COLO829 (cell line): ENCODE results near the gene C16orf86.

Source experiments
- DNase-seq: peaks from one replicate; pipeline ENCODE4 v3.0.0; 2012; ENCODE audit warnings: low spot score

C16orf86 gene

DNA sequence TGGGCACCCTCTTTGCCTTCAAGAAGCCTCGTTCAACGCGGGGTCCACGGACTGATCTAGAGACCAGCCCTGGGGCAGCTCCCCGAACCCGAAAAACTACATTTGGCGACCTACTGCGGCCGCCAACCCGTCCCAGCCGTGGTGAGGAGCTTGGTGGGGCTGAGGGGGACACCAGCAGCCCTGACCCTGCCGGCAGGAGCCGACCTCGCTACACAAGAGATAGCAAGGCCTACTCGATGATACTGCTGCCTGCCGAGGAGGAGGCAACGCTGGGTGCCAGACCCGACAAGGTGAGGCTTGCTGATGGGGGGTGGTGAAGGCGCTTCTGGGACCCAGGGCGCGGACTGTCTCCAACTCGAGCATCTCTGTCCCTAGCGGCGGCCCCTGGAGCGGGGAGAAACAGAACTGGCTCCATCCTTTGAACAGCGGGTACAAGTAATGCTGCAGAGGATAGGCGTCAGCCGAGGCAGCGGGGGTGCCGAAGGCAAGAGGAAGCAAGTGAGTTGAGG is 12.2 kb upstream of the C16orf86 start:
- DNase-seq = no peak

DNA sequence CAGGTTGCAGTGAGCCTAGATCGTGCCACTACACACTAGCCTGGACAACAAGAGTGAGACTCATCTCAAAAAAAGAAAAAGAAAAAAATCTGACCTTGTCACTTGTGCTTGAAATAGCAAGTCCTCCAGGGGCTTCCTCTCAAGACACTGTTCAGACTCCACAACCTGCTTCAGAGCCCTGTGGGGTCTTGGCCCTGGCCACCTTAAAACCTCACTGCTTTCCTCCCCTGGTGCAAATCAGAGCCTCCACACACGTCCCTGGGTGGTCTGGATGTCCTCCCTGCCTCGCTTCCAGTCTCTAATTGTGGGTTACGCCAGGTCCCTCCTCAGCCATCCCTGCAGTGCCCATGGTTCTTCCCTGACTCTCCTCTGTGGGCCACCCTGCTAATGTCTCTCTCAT is 11.3 kb upstream of the C16orf86 start:
- no peak for DNase-seq

DNA sequence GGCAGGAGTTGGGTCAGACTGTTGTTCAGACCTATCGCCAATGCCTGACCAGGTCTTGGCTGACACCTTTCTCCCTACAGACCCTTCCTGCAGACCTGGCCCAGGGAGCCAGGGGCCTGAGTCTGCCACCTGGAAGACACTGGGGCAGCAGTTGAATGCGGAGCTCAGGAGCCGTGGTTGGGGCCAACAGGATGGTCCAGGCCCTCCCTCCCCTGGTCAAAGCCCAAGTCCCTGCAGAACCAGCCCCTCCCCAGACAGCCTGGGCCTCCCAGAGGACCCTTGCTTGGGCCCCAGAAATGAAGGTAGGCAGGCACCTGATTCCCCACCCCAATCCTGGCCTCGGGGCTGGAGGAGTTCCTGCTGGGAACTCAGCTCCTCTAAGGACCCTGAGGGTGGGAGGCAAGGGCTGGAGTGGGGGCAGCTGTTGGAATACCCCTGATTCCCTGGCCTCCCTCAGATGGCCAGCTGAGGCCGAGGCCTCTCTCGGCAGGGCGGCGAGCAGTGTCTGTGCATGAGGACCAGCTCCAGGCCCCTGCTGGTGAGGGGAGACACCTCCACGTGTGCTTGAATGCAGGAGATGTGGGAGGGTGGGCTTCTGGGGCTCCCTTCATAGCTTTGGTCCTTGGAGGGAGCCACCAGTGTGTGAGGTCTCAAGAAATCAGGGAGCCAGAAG is 10.1 kb upstream of the C16orf86 start:
- no peak for DNase-seq

DNA sequence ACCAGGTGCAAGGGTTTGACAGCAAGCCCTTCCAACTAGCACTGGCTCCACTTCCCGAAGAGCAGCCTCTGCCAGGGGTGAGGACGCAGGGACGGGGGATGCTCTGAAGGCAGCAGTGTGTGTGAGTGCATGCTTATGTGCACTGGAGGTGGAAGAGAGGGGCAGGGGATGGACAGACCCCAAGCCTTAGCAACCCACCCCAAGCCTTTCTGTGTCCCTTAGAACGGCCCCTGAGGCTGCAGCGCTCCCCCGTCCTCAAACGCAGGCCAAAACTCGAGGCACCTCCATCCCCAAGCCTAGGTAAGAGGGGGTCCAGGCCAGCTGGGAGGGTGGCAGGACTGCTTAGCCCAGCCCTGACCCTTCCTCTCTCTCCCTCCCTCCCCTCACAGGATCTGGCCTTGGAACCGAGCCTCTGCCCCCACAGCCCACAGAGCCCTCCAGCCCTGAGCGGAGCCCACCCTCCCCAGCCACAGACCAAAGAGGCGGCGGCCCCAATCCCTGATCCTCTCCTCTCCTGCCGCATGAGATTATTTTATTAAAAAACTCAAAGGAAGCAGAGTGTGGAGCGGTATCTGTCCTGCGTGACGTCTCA is 9.5 kb upstream of the C16orf86 start:
- no peak for DNase-seq

DNA sequence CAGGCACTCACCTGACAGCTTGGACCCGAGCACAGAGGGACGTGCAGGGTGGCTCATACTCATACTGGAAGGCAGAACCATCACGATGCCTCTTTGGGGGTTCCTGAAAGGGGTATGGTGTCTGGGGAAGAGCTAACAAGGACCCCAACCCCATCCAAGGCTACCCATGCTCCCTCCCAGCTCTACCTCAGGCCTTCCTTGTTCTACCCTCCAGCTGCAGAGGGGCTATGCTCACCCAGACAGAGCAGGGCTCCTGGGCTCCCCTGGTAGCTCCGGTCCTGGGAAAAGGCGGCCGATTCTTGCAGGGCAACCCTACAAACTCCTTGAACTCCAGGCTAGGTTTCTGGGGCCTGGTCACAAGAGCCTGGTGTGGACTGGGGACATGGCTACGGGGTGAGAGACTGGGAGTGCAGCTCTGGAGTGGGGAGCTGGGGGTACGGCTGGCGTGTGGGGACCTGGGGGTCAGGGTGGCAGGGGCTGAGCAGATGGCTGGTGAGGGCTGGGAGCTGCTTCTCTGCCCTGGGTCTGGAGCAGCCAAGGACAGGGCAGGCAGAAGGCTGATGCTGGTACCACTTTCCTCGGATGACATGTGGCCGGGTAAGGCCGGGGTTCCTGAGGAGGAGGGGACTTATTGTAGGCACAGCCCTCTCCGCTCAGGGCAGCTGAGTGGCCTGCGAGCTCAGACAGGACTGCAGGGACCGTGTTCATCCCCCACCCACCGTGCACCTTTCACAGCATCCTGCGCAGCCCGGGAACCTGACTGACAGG is 8.7 kb upstream of the C16orf86 start:
- DNase-seq = no peak

DNA sequence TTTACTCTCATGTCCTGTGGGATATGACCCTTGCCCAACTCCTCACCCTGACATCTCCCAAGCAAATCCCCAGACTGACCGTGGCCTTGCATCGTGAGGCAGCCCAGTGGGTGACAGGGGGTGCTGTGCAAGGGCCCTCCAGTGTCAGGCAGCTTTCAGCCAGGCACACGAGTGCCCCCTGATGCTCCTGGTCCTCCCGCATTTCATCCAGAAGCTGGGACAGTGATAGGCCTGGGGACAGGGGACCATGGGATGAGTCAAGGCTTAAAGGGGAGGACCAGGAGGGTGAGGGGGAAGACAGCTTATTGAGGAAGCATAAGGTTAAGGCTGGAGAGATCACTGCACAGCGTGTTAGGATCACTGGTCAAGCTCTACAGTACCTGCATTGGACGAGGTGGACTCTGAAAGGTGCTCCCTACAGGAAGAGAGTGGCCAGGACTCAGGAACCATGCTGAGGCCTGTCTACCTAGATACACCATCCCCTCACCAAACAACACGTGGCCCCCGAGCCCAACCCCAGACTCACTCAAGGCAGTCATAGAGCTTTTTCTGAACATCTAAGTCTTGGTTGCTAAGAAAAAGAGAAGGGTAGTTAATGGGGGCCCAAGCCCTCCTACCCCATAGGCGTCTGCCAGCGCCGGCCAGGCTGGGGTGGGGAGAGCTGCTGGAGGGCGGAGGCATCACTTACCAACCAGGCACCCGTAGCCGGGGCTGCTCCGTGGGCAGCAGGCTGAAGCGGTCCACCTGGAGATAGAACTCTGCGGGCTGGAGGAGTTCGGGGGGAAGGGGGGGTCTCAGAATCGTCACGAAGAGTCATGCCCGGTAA is 7.6 kb upstream of the C16orf86 start:
- no peak for DNase-seq

DNA sequence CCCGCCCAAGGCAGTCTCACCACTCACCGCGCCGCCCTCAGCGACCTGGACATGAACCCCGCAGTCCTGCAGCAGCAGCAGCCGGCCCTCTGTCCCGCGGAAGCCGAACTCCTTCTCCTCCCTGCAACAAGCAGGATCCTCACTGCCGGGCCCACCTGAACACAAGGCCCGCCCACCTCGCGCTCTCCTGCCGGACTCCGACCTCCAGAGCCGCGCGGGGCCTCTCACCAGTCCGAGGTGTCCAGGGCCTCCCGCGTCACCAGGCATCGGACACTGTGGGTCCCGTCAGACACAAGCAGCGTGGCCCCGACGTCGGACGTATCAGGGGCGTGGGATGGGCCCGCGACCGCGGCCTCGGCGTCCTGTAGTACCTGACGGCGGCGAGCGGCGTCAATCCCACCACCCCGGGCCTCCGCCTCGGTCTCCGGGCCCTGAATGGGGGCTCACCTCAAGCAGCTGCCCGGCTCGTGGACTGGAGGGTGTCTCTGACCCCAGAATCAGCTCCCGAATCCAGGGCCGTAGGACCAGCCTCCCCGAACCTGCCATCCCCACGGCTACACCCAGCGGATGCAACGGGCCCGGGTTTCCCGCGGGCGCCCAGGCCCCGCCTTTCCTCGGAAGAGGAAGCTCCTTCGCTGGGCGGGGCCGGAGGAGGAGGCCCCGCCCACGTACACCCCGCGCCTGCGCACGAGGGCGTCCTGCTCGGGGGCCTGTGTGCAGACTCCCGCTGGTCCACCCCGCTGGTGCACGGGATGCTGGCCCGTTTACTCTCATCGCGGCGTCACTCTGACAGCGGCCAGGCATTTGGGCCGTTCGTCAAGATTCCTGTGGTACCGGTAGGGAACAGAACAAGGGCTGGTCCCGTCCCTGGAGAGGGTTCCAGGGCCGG is 6.7 kb upstream of the C16orf86 start, which contains the start of gene ACD:
Gene ACD, minus strand, starts transcription at position 586 of the 889 bp plus-strand sequence. Its CDS starts 40 bp downstream, at position 546.
- DNase-seq = peak; percentile 89

DNA sequence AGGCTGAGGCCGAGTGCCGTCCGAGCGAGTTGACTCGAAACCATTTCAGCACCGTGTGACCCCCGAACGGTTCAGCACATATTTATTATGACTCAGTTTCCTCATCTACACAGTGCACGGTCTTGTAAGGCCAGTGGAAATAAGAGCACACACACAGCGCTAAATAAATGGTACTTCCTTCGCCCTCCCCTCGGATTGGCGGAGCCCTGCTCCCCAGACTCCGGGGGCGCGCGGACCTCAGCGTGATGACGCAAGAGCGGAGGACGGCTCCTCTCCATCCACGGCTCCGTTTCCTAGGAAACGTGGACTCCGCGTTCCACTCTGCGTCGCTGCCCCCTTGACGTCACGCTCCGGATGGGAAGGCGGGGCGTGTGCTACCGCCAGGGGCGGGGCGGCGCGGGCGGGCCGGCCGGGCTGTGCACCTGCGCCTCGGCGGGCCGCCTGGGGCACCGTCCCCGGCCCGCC is 6.0 kb upstream of the C16orf86 start, which contains the start of gene PARD6A:
Gene PARD6A, plus strand, starts transcription at position 397 of the 465 bp plus-strand sequence. CDS start 79 bp downstream, outside the sequence.
- DNase-seq = peak; percentile 97

DNA sequence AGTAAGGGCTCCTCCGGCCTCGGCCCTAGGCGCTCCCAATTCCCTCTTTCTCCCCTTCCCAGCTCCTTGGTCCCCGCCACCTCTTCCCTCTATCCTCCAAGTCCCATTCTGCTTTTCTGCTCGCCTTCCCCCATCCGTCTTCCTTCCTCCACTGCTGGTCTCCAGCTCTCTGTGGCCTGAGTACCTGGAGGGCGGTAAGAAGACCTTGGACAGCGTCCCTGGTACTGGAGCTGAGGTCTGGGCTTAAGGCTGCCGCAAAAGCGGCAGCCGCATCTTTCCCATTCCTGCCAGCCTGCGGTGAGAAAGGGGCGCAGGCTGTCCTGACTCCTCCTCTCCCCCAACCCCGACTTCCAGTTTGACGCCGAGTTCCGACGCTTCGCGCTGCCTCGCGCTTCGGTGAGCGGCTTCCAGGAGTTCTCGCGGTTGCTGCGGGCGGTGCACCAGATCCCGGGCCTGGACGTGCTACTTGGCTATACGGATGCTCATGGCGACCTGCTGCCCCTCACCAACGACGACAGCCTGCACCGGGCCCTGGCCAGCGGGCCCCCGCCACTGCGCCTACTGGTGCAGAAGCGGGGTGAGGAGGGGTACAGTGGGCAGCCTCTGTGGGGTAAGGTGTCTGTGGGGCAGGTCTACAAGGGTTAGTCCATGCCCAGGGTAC is 5.4 kb upstream of the C16orf86 start:
- no peak for DNase-seq

DNA sequence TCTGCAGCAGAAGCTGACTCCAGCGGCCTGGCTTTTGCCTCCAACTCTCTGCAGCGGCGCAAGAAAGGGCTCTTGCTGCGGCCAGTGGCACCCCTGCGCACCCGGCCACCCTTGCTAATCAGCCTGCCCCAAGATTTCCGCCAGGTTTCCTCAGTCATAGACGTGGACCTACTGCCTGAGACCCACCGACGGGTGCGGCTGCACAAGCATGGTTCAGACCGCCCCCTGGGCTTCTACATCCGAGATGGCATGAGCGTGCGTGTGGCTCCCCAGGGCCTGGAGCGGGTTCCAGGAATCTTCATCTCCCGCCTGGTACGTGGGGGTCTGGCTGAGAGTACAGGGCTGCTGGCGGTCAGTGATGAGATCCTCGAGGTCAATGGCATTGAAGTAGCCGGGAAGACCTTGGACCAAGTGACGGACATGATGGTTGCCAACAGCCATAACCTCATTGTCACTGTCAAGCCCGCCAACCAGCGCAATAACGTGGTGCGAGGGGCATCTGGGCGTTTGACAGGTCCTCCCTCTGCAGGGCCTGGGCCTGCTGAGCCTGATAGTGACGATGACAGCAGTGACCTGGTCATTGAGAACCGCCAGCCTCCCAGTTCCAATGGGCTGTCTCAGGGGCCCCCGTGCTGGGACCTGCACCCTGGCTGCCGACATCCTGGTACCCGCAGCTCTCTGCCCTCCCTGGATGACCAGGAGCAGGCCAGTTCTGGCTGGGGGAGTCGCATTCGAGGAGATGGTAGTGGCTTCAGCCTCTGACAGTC is 4.5 kb upstream of the C16orf86 start:
- DNase-seq = no peak

DNA sequence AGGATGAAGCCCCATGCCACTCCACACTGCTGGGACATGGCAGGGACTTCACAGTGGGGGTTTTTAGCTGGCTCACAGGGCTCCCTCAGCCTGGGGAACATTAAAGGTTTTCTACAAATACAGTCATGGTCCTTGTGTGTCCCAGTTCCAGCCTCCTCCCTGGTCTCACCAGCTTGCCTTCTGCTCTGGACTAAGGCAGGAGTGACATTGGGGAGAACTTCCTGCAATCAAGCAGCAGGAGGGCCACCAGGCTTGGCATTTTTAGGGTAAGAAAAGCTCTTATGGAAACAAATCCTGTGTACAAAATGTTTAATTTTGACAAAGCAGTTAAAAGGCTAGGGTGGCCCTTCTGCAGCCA is 4.0 kb upstream of the C16orf86 start:
- DNase-seq = no peak

DNA sequence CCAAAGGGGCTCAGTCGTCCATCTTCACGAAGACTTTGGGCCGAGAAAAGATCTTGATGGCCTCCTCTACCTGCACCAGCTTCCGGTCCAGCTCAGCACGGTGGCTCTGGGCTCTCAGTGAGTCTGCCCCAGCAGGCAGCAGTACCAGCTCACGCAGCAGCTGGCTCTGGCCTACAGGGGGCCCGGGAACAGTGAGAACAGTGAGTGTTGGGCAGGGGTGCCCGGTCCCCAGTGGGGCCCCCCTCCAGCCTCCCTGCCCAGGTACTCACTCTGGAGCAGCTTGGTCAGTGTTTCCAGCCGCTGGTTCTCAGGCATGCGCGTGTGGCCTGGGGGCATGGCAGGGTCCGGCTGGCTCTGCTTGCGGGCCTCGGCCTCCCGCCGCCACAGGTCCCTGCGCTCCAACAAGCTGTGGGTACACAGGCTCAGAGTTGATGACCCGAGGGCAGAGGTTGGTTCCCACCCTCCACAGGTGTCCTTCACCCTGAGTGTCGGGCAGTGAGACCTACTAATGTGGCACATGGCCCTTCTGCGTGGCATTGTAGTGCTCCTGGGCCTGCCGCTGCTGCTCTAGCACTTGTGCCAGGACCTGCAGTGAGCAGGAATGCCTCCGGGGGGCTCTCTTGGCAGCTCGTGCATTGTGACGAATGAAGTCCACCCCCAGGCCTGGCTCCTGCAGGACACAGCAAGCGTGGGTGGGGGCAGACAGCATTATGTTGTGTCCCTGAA is 3.3 kb upstream of the C16orf86 start:
- no peak for DNase-seq

DNA sequence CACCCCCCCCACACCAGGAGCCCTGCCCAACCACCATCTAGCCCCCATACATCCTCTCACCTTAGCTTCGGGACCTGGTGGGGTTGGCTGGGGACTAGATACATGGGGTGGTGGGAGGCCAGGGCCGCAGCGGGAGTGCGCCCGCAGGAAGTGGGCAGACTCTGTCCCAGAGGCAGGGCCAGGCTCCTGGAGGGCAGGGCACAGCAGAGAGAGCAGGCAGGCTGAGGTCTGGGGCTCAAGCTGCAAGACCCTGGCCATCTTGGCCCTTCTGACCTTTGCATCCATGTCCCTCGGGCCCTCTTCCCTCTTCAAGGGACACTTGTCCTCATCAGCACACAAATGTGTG is 2.8 kb upstream of the C16orf86 start:
- no peak for DNase-seq

DNA sequence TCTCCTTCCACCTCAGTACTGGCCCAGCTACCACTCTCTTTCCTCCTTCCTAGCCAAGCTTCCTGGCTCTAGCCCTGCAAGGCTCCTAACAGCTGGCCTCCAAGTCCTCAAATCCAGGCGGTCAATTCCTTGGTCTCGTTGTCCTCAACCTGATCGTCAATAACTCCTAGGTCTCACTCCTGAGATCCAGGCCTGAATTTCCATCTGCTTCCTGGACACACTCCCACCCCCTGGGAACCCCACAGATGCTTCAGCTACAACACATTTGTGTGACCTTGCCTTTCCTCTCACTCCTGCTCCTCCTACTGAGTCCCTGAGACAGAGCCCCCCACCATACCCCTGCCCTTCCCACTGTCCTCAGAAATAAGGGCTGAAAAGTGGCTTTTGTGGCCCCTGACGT is 2.4 kb upstream of the C16orf86 start:
- DNase-seq = no peak

DNA sequence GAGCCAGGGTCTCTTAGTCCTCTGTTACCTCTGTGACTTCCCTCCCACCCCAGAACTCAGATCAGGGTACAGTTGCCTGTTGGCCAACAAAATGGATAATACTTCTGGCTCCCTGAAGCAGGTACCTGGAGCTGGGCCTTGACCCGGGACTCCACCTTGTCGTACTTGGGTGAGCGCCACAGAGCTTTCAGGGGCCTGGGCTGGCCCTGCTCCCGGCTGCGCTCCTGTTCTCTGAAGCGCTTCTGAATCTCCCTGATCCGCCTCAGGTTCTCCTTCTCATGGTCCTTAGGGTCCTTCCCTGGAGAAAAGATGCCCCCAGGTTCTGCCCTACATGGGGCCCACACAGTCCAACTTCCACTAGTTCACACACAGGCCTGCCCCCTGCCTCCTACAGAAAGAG is 1.7 kb upstream of the C16orf86 start:
- DNase-seq = no peak

DNA sequence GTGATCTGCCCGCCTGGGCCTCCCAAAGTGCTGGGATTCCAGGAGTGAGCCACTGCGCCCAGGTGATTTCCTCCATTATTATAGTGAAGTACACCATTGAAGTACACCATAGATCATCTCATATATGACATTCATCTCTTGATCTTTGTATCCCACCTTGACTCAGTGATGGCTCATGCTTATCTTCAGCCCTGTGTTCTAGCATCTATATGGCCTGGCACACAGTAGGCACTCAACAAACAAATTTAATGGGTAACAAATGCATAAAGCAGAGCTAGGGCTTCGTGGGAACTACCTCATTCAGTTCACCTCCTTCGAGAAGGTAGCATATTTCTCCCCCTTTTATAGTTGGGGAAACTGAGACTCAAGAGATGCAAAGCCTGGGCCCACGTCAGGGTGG is 1.0 kb upstream of the C16orf86 start:
- no peak for DNase-seq

DNA sequence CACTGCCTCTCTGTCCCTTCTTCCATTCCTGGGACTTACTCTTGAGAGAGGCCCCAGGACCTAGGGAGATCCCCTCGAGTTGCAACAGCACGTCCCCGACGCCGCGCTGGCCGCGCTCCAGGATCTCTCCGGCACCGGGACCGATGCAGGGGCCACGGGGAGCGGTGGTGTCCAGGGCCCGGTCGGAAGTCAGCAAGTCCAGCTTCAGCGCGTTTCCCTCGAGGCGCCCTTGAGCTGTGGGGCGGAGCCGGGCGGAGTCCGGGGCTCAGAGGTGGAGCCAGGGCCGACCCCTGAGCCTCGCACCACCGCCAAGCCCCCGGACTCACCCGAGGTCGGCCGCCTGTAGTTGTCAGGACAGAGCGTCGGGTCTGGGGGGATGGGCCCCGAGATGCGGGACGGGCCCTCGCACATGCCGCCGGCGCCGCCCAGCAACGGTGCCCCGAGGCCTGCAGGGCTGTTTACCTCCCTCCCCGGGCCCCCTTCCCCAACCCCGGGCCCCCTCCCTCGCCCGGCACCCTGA is 522 bp upstream of the C16orf86 start:
- no peak for DNase-seq

DNA sequence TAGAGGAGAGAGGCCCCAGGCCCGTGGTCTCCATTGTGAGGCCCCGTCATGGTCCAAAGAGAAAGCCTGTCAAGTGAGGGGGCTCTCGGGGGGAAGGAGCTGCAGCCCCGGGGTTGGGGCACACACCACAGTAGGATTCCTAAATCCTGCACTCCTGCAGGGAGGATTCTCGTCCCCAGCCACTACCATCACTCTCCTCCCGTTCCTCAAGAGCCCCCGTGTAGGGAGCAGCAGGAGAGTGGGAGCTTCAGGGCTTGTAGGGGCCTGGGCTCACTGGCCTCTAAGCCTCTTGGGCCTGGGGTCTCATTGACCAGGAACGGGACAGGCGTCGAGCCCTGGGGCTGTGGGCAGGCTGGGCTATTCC is 821 bp downstream of the C16orf86 start:
- no peak for DNase-seq
